Bronchial epithelial cell (primary cell): ENCODE results near the gene ST6GALNAC6. TPM values are rescaled to one million over a fixed set of nuclear protein-coding genes. Genes with fewer than 3 reads are reported as not detected.

Experiments used
- DNase-seq: peaks from one replicate; pipeline ENCODE4 v3.0.0-alpha.2; 2010; ENCODE audit warnings: low read depth
- FAIRE-seq: peaks from 2 replicates; lab custom pipeline; 2011; peaks lifted over from hg19 to GRCh38; lab: Jason Lieb, UNC
- H3K27me3 ChIP-seq: 2 replicates; pipeline ENCODE4 v1.5.1; 2011; ENCODE audit warnings: low read length; ENCODE audit not compliant: control insufficient read depth, insufficient read depth
- H3K36me3 ChIP-seq: 2 replicates; pipeline ENCODE4 v1.5.1; 2011; ENCODE audit warnings: low read length; ENCODE audit not compliant: control insufficient read depth, insufficient read depth
- H3K4me3 ChIP-seq: 2 replicates; pipeline ENCODE4 v1.5.1; 2011; ENCODE audit warnings: mild to moderate bottlenecking, low read depth, low read length, control low read depth
- total RNA-seq: library from RNA; depleted of rRNA; stranded (reverse); fragments of >200 nt; gene quantifications from 2 replicates; pipeline ENCODE4 v1.2.1, GENCODE V29; 2014
- TF ChIP-seq, protein P1 (sequence below): IDR thresholded peaks from 2 replicates; pipeline ENCODE4 v1.5.1; 2011; ENCODE audit warnings: mild to moderate bottlenecking, moderate library complexity, low read length, control low read depth, inconsistent platforms; ENCODE audit not compliant: insufficient read depth, severe bottlenecking

The ST6GALNAC6 gene
- total RNA-seq, 1 donor from 2014 or later: 18.4 TPM

DNA sequence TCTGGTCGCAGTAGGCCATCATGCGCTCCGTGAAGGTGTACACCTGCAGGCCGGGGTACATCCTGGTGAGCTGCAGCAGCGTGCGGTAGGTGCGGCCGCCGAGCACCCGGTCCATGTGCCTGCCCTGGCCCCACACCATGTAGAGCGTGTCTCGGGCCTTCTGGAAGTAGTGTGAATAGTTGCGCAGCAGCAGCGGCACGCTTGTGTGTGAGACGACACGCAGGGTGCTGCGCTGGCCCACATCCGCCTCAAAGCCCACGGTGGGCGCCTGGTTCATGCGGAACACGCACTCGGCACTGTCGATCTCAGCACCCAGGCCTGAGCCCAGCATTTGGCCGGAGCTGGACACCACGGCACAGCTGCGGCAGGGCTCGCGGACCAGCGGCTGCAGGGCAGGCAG lies 12.9 kb upstream of the ST6GALNAC6 start:
- Histone ChIP-seq H3K4me3 (no peak overlapping the region), H3K27me3 (no peaks in the 10 kb centered on the region), H3K36me3 (peaks cover 27% of the 10 kb centered on the region)
- FAIRE-seq (no peak), DNase-seq (no peak)
- TF ChIP-seq, protein P1, sequence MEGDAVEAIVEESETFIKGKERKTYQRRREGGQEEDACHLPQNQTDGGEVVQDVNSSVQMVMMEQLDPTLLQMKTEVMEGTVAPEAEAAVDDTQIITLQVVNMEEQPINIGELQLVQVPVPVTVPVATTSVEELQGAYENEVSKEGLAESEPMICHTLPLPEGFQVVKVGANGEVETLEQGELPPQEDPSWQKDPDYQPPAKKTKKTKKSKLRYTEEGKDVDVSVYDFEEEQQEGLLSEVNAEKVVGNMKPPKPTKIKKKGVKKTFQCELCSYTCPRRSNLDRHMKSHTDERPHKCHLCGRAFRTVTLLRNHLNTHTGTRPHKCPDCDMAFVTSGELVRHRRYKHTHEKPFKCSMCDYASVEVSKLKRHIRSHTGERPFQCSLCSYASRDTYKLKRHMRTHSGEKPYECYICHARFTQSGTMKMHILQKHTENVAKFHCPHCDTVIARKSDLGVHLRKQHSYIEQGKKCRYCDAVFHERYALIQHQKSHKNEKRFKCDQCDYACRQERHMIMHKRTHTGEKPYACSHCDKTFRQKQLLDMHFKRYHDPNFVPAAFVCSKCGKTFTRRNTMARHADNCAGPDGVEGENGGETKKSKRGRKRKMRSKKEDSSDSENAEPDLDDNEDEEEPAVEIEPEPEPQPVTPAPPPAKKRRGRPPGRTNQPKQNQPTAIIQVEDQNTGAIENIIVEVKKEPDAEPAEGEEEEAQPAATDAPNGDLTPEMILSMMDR: no peak

DNA sequence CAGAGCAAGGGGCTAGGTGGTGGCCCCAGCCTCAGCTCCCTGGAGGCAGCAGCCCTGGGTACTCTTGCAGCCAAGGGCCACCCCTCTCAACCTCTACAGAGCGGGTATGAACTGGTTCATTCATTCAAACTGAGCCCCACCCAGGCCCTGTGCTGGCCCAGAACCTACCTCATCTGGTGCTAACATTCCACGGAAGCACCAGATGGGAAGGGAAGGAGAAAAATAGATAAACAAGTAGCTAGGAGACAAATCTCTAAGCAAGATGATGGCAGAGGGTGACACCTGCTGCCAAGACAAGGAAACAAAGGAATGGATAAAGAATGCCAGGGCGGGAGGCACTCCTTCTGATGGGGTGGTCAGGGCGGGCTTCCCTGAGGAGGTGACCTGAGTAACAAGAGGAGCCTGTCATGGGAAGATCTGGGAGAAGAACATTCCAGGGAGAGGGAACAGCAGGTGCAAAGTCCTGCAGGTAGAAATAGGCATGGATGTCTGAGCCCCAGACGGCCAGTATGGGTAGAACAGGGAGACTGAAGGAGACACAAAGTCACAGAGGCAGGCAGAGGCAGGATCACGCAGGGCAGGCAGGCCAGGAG lies 11.3 kb upstream of the ST6GALNAC6 start:
- H3K4me3 ChIP-seq: no peak overlapping the region
- peaks cover 27% of the 10 kb centered on the region for H3K36me3 ChIP-seq
- DNase-seq: no peak
- H3K27me3 ChIP-seq: no peaks in the 10 kb centered on the region
- peak; percentile 64 for FAIRE-seq
- TF ChIP-seq, protein P1: peak; percentile 28

DNA sequence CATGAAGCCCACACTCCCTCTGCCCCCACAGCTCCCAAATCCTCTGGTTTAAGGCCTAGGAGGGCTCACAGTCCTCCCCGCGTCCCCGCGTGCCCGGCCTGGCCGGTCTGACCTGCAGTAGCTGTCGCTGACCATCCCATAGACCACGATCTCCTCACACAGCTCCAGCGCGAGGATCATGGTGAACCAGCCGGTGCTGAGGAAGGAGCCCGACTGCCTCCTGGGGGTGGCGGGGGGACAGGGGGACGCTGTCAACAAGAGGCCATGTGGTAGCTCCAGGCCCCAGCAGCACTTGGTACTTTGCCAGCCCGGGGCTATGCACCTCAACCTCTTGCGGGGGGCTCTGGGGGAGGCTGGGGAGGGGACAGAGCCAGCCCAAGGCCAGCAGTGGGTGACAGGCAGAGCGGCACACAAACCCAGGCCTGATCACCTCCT lies 10.5 kb upstream of the ST6GALNAC6 start:
- H3K27me3 ChIP-seq: no peaks in the 10 kb centered on the region
- H3K36me3 ChIP-seq: peaks cover 27% of the 10 kb centered on the region
- H3K4me3 ChIP-seq: no peak overlapping the region
- TF ChIP-seq, protein P1: no peak
- no peak for DNase-seq
- no peak for FAIRE-seq

DNA sequence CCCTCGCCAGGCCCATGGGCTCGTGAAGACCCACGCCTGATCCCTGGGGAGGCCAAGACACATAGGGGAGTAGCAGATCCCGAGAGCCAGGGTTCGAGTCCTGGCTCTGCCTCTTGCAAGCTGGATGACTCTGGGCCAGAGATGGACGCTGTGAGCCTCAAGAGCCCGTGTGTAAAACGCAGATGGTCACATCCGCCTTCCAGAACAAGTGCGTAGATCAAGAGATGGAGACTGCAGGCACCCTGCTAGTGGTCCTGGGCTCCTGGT lies 9.2 kb upstream of the ST6GALNAC6 start:
- TF ChIP-seq, protein P1: no peak

DNA sequence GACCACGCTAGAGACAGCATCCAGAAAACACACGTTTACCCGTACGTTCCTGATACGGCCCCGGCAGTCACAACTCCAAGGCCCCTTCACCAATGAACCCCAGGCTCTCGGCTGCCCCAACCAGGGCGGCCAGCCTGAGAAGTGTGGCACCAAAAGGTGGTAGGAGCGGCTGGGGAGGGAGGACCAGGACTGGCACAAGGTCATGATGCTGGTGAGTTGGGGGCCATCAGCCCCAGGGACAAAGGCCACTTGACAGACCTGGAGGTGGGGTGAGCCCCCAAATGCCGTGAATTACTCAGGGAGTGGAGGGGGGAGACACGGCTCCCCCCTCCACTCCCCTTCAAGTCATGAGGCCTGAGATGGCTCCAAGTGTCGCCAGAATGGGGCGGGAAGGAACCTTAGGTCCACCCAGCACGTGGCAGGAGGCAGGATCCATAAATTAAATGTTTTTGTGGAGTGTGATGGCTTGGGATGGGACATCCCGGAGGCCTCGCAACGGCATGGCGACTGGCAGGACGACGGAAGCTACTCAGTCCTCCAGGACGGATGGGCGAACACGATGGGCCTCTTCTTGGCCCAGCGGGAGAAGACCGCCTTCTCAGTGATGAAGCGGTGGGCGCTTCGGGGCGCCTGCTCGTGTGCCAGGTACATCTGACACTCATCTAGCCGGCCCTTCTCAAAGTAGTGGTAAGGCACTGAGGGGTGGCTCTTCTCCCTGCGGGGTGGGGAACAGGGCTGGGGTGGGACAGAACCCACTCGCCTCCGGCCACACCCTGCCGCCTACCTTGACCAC lies 8.7 kb upstream of the ST6GALNAC6 start:
- H3K36me3 ChIP-seq: peaks cover 27% of the 10 kb centered on the region
- FAIRE-seq (no peak), DNase-seq (no peak)
- H3K27me3 ChIP-seq: no peaks in the 10 kb centered on the region
- no peak overlapping the region for H3K4me3 ChIP-seq
- TF ChIP-seq, protein P1: no peak

More for the DNA sequence above, 9.2 kb upstream of the ST6GALNAC6 start:
- DNase-seq: no peak
- FAIRE-seq: no peak
- Histone ChIP-seq H3K27me3 (no peaks in the 10 kb centered on the region), H3K4me3 (no peak overlapping the region), H3K36me3 (peaks cover 27% of the 10 kb centered on the region)
